HG02943 (cell line): ENCODE results near the gene BAG3.
"Not testable (repeated sequence)": the region's sequence is repeated elsewhere in the genome, so short reads cannot be mapped to it uniquely, and the experiment has no call there.

ENCODE experiments used
- ATAC-seq: cut with Tn5 transposase; IDR thresholded peaks from one replicate; pipeline ENCODE4 v1.9.1; 2021; ENCODE audit warnings: mild to moderate bottlenecking, low read depth, moderate library complexity; ENCODE audit not compliant: unreplicated experiment

BAG3 gene

DNA sequence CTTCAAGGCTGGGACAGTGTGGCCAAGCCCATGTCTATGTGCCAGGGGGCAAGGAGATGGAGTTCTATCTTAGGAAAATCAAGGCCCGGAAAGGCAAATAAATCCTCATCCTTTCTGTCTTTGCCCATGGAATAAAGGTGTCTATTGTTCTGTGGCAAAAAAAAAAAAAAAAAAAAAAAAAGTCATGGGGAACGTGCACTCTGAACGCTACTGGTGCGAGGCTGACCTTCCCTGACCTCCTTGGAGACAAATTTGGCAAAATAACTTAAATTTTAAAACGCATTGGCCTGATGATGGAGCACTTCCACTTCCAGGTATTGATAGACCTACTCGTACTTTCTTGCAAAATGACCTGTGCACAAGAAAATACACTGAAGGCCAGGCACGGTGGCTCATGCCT, 12.2 kb upstream of the BAG3 start:
- no peak for ATAC-seq

DNA sequence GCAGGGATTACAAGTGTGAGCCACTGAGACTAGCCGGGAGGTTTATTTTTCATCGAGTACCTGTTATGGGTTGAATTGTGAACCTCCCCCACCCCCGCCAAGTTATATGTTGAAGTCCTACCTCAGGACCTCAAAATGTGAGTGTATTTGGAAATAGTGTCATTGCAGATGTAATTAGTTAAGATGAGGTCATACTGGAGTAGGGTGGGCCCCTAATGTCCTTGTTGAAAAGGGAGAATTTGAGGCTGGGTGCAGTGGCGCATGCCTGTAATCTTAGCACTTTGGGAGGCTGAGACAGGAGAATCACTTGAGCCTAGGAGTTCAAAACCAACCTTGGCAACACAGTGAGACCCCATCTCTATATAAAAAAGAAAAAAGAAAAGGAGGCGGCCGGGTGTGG, 10.8 kb upstream of the BAG3 start:
- ATAC-seq, result no peak

DNA sequence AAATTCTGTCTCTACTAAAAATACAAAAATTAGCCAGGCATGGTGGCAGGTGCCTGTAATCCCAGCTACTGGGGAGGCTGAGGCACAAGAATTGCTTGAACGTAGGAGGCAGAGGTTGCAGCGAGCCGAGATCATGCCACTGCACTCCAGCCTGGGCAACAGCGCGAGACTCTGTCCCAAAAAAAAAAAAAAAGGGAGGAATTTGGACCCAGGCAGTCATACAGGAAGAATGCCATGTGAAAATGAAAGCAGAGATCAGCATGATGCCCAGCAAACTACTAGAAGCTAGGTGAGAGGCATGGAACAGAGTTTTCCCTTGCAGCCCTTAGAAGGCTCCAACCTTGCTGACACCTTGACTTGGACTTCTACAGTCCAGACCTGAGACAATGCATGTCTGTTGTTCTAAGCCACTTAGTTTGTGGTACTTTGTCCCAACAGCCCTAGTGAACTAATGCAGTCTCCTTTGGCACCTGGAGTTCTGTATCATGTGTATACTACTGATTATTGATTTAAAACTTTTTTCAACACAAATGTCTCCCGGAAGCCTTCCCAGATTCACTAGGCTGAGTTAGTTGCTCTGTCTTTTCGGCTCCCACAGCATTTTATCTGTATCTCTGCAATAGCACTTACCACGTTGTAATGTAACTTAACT, 10.2 kb upstream of the BAG3 start:
- ATAC-seq, result no peak

- no peak for ATAC-seq
These were observed 8.5 kb upstream of the BAG3 start for GRCh38 chr10:119642556-119643111.

- ATAC-seq, result no peak
These were observed 7.6 kb upstream of the BAG3 start for GRCh38 chr10:119643306-119644204.

GRCh38 chr10:119644205-119644814, 6.9 kb upstream of the BAG3 start:
- ATAC-seq, result no peak

DNA sequence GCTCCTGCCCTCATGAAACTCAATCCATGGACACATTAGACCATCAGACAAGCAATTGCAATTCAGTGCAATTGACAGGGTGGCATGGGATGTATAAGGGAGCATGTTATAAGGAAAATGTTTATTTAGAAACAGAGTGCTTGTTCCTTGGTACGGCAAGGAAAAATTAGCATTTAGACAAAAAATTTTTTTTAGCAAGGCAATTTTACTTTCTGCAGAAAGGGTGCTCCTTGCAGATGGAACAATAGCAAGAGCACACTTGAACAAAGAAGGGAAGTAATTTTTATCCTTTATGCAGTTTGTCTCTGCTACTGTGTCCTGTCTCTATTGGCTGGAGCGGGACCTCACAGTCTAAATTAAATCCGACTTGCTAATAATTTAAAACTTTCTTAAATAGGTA, 6.2 kb upstream of the BAG3 start:
- ATAC-seq, result no peak

- no peak for ATAC-seq
These were observed 1.1 kb upstream of the BAG3 start for GRCh38 chr10:119650062-119650461.

DNA sequence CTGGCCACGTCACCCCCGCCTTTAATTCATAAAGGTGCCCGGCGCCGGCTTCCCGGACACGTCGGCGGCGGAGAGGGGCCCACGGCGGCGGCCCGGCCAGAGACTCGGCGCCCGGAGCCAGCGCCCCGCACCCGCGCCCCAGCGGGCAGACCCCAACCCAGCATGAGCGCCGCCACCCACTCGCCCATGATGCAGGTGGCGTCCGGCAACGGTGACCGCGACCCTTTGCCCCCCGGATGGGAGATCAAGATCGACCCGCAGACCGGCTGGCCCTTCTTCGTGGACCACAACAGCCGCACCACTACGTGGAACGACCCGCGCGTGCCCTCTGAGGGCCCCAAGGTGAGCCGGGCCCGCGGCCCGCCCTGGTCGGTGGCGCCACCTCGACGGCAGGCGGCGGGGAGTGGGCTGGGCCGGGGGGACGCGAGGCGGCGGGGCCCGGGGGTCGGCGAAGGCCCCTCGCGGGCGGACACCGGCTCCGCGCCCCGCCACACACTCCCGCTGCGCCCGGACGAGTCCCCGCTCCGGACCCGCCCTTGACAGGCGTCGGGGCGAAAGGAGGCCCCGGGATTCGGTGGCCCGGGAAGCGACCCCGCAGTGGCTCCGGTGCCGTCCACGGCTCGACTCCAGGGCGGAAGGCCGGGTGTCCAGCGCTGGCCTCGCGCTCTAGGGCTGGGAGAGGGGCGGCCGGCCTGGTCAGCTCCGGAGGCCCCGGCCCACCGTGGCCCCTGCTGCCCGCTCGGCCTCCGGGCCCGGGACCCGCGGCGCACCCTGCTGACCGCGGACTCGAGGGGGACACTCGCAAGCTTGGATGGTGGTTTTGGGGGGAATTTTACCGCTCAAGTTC, 557 bp downstream of the BAG3 start:
- no peak for ATAC-seq

DNA sequence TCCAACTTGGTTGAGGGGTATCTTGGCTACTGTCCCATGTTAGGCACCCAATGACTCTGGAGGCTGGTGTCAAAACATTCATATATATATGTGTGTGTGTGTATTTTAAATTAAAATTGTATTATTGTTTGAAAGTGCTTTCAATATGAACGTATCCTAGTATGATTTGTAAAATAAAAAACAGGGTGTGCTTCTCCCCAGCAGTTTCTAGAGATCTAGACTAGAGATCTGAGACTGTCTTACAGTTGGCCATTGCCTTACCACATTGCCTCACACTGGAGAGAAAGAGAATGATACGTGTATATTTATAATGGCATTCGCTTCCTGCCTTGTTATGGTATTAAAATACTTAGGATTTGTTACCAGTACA, 1.2 kb downstream of the BAG3 start:
- no peak for ATAC-seq

DNA sequence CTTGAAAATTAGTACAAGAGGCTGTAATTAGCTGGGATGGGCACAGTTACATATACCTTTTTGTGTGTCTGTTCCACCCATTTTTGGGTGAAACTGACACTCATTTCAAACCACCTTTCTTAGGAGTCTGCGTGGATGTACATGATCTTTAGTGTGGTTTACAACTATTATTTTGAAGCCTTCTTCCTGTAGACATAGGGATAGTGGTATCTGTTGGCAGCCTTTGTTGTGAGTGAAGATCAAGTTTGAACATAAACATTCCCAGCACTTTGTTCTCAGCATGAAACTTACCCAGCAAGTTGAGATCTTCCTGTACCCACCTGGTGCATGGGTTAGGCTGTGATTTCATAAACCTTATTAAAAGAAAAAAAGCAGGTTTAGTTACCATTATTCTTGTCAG, 2.0 kb downstream of the BAG3 start:
- ATAC-seq, result no peak

DNA sequence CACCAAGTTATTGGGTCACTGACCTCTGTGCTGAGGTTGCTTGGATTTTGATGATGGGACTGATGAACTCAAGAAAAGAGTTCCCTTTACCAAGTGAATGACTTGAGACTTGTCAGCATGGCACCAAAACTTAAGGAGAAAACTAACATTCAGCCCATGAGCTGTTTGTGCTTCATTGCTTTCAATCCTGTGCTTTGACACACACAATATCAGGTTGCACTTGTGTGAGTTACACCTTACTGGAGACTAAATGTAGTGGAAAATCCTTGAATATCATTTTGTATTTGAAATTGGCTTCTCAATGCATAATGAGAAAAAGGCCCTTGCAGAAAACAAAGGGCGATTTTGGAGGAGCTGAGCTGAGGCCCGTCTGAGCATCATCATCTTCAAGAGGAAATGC, 2.7 kb downstream of the BAG3 start:
- ATAC-seq, result no peak

DNA sequence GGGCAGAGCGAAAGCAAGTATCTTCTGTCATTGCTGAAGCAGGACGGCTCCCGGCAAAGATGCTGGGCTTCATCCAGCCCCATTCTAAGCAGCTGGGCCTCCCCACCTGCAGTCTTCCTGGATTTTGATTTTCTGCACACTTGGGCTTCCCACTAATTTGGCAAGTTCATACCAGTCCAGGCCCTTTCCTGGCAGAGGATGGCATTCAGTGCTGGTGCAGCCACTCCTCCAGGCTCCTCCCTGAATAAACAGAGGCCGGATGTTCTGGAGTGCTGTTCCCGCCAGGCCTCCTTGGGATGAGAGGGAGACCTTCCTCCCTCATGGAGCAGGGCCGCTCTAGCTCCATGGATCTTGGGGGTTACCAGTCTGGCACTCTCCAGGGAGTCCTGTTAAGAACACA, 3.4 kb downstream of the BAG3 start:
- no peak for ATAC-seq

DNA sequence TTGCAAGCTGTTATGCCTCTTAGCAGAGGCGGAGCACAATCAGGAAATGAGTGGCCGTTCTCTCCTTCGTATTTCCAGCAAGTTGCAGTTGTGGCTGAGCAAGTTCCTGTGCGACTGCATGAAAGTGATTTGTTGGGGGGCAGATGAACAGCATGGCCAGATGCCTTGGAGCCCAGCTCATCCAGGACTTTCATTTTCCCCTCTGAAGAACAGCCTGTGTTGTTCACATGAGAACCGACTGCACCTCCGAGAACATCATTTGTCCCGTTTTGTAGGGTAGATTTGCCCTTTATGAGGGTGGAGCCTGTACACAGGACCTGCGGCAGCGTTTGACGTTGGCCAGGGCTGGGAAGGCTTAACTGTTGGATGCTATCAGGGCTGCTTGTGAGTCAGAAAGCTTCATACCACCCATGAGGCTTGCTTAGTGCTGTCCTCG, 4.4 kb downstream of the BAG3 start:
- no peak for ATAC-seq

GRCh38 chr10:119656760-119657159, 5.6 kb downstream of the BAG3 start:
- no peak for ATAC-seq

DNA sequence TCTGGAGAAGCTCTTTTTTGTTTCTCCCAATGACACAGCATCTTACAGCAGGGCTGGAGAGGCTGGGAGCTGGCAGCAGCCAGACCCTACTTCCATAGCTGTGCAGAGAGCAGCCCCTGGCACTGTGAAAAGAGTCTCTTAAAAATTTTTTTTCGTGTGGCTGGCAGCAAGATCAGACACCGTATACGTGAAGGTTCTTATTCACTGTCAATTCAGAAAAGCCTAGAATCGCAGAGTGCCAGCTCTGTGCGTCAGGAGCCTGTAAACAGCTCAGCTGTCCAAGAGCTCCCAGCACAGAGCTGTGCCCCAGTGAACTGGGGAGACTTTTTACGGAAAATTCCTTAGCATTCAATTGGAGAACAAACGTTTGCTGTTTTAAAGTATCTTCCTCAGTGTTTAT, 6.5 kb downstream of the BAG3 start:
- no peak for ATAC-seq

DNA sequence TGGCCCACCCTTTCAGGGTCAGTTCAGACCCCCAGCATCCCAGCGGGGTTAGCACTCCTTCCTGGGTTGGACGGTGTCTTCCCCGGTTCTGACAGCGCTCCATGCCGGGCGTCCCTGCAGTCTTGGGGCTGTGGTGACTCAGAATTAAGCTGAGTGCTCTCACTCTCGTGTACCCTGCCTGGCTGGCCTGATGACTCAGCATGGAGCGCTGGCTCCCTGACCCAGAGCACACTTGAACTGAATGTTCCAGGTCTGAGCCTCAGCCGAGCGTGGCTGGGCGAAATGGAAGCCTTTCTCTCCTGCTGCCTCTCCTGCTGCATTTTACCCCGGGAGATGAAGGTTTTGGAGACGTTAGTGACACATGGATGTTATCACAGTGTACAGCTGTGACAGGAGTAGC, 7.1 kb downstream of the BAG3 start:
- no peak for ATAC-seq

- no peak for ATAC-seq
These were observed 8.8 kb downstream of the BAG3 start for GRCh38 chr10:119659951-119660350.

- not testable (repeated sequence) for ATAC-seq
These were observed 11.0 kb downstream of the BAG3 start for GRCh38 chr10:119662076-119662605.
